GM21360 (cell line): ENCODE measurements around the gene MYO16.

Experiments
- ATAC-seq: cut with Tn5 transposase; IDR thresholded peaks from one replicate; pipeline ENCODE4 v1.9.1; 2021; ENCODE audit warnings: mild to moderate bottlenecking, moderate library complexity; ENCODE audit not compliant: unreplicated experiment

Gene MYO16

GRCh38 chr13:108924541-108924940 is 295.1 kb downstream of the MYO16 start:
- ATAC-seq: no peak

- no peak for ATAC-seq
These were observed 295.7 kb downstream of the MYO16 start for GRCh38 chr13:108925070-108925469.

- ATAC-seq: no peak
These were observed 297.5 kb downstream of the MYO16 start for GRCh38 chr13:108926862-108927261.

GRCh38 chr13:108927615-108928014 is 298.2 kb downstream of the MYO16 start:
- no peak for ATAC-seq

- no peak for ATAC-seq
These were observed 300.3 kb downstream of the MYO16 start for GRCh38 chr13:108929532-108930206.

- no peak for ATAC-seq
These were observed 302.8 kb downstream of the MYO16 start for GRCh38 chr13:108932196-108932595.

- ATAC-seq: no peak
These were observed 303.6 kb downstream of the MYO16 start for GRCh38 chr13:108933061-108933460.

GRCh38 chr13:108938155-108938554 is 308.7 kb downstream of the MYO16 start:
- ATAC-seq: no peak

GRCh38 chr13:108940121-108940520 is 310.7 kb downstream of the MYO16 start:
- ATAC-seq: no peak

- no peak for ATAC-seq
These were observed 314.4 kb downstream of the MYO16 start for GRCh38 chr13:108943842-108944241.

GRCh38 chr13:108944760-108945159 is 315.3 kb downstream of the MYO16 start:
- no peak for ATAC-seq

- ATAC-seq: no peak
These were observed 318.2 kb downstream of the MYO16 start for GRCh38 chr13:108947551-108948030.

- no peak for ATAC-seq
These were observed 318.9 kb downstream of the MYO16 start for GRCh38 chr13:108948251-108948671.

GRCh38 chr13:108950333-108951010 is 321.1 kb downstream of the MYO16 start:
- no peak for ATAC-seq

GRCh38 chr13:108955741-108956140 is 326.3 kb downstream of the MYO16 start:
- ATAC-seq: no peak

GRCh38 chr13:108957369-108958012 is 328.1 kb downstream of the MYO16 start:
- ATAC-seq: no peak

GRCh38 chr13:108958013-108958376 is 328.6 kb downstream of the MYO16 start:
- ATAC-seq: no peak

GRCh38 chr13:108959234-108959633 is 329.8 kb downstream of the MYO16 start:
- ATAC-seq: no peak

GRCh38 chr13:108960006-108960405 is 330.6 kb downstream of the MYO16 start:
- no peak for ATAC-seq

- ATAC-seq: peak; percentile 80
These were observed 332.2 kb downstream of the MYO16 start for GRCh38 chr13:108961542-108962125.

GRCh38 chr13:108962654-108963053 is 333.2 kb downstream of the MYO16 start:
- ATAC-seq: no peak
